Stomach smooth muscle (tissue), 2 donors: Measurements from ENCODE around the gene SEPTIN6.
"Not testable (repeated sequence)": the region's sequence is repeated elsewhere in the genome, so short reads cannot be mapped to it uniquely, and the experiment has no call there.

Source experiments
- H3K27ac ChIP-seq: one replicate; pipeline ENCODE4 v1.7.0; 2013; ENCODE audit warnings: mild to moderate bottlenecking, low read length, inconsistent platforms
- H3K27me3 ChIP-seq, 2 donors: one replicate each; pipeline ENCODE4 v1.7.0; 2013; ENCODE audit warnings: low read length in 2 of 2; ENCODE audit not compliant: insufficient read depth in 2 of 2, control insufficient read depth in 1 of 2
- H3K36me3 ChIP-seq, 2 donors: one replicate each; pipeline ENCODE4 v1.7.0; 2013; ENCODE audit warnings: low read length in 2 of 2; ENCODE audit not compliant: control insufficient read depth in 2 of 2, insufficient read depth in 2 of 2
- H3K4me1 ChIP-seq: one replicate; pipeline ENCODE4 v1.7.0; 2013; ENCODE audit warnings: low read length; ENCODE audit not compliant: control insufficient read depth, insufficient read depth
- H3K4me3 ChIP-seq, 2 donors: one replicate each; pipeline ENCODE4 v1.7.0; 2013; ENCODE audit warnings: low read length in 2 of 2
- H3K9ac ChIP-seq, 2 donors: one replicate each; pipeline ENCODE4 v1.7.0; 2013; ENCODE audit warnings: low read length in 2 of 2, mild to moderate bottlenecking in 1 of 2
- H3K9me3 ChIP-seq, 2 donors: one replicate each; pipeline ENCODE4 v1.7.0; 2013; ENCODE audit warnings: low read length in 2 of 2; ENCODE audit not compliant: control insufficient read depth in 2 of 2
- donor health status: healthy.
- donor health status: Pancreatic carcinoma.

The SEPTIN6 gene

DNA sequence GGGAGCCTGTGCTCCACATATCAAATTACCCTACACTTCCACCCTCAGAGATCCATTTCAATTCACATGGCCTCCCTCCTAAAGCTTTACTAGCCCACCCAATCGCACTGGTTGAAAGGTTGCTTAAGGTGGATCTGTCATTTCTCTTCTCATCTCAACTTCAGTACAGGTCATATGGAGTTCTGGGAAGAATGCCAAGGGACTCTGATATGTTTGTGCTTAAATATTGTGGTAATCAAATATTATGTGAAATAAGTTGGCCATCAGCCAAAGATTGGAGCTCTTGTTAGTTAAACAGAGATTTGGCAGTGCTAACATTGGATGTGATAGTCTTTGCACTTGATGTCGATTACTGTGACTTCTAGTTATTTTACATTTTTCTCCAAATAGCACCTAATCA is 20.5 kb downstream of the SEPTIN6 start:
- Histone ChIP-seq H3K36me3 (peaks cover 0 to 3% of the 10 kb centered on the region in 2 donors), H3K4me3 (no peak overlapping the region), H3K9ac (no peak overlapping the region), H3K4me1 (peaks cover 35% of the 10 kb centered on the region), H3K27me3 (peaks cover 0 to 2% of the 10 kb centered on the region in 2 donors), H3K27ac (no peak overlapping the region), H3K9me3 (no peaks in the 10 kb centered on the region)

DNA sequence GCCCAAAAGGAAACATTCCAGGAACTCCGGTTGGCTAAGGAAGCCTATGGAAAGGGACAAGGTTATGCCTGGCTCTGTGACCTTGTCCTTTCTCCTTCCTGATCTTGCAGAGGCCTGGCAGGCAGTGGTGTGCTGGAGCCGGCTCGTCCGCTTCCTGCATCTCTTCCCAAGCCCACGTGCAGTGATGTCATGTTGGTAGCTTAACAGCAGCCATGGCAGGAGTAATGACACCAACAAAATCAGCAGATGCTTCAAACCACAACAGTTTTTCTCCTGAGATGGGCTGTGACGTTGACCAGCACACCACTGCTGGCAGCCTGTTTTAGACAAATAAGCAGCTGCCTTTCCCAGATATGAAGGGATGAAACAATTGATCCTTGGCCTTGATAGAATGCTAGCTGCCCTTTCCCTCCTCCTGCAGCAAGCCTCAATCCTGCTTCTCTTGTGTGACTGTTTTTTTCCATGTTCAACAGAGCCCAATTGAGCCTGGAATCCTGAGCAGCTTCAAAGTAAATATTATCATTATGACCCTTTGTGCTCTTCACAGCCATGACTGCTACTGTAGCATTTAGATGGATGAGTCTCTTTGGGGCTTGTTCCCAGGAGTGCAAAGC is 23.4 kb downstream of the SEPTIN6 start:
- peaks cover 25% of the 10 kb centered on the region for H3K4me1 ChIP-seq
- peaks cover 0 to 2% of the 10 kb centered on the region in 2 donors for H3K36me3 ChIP-seq
- H3K9me3 ChIP-seq: no peaks in the 10 kb centered on the region
- peaks cover 0 to 6% of the 10 kb centered on the region in 2 donors for H3K27me3 ChIP-seq
- peak overlapping the region in 1 of 2 donors; percentile 8 for H3K4me3 ChIP-seq
- H3K27ac ChIP-seq: peak overlapping the region; percentile 79
- no peak overlapping the region for H3K9ac ChIP-seq

DNA sequence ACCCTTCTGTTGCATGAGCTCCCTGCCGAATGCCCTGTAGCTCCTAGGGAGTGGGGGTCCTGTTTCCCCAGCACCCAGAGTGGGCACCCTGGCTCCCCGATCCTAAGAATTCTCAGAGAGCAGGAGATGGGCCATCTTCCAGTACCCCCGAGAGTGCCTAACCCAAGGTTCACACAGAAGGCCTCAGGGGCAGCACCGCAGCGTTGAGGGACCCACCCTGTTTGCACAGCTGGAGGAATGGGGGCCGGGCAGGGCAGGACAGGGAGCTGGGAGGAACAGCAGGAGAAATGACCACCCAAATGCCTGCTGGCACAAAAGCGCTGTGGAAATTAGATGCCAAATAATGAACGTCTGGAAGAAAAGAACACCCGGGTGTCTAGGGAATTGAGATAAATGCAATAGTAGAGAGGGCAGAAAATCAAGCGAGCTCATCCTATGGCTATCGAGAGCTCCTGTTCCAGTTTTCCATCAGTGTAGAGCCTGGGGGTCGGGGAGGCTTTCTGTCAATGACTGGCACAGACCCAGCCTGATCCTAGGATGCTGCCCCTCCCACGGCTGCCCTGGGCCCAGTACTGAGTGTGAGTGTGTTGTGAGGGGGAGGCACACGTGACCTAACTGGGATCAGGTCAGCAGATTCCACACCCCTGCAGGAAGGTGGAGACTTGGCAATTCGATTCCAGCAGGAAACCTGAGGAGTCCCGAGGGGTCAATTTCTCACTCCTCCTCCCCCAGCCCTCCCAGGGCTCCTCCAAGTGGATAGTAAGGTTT is 25.7 kb downstream of the SEPTIN6 start:
- peaks cover 5 to 8% of the 10 kb centered on the region in 2 donors for H3K36me3 ChIP-seq
- H3K9me3 ChIP-seq: no peaks in the 10 kb centered on the region

DNA sequence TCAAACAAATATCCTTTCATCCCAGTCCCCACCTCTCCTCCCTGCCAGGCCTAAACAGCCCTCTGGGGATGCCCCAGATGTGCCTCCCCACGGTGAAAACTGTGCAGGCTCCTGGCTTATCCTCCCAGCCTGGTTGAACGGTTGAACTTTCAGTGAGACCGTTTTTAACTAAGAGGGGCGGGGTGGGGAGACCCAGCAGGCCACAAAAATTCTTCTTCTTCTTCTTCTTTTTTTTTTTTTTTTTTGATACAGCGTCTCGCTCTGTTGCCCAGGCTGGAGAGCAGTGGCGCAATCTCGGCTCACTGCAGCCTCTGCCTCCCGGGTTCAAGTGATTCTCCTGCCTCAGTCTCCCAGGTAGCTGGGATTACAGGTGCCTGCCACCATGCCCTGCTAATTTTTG is 28.1 kb downstream of the SEPTIN6 start:
- Histone ChIP-seq H3K4me1 (peaks cover 18% of the 10 kb centered on the region), H3K36me3 (peaks cover 5 to 12% of the 10 kb centered on the region in 2 donors)
- not testable (repeated sequence) for H3K9me3 ChIP-seq, H3K9ac ChIP-seq, H3K27me3 ChIP-seq, H3K4me3 ChIP-seq, H3K27ac ChIP-seq

More for the DNA sequence above, 25.7 kb downstream of the SEPTIN6 start:
- Histone ChIP-seq H3K4me1 (peaks cover 24% of the 10 kb centered on the region), H3K27ac (no peak overlapping the region), H3K27me3 (peaks cover 0 to 6% of the 10 kb centered on the region in 2 donors), H3K4me3 (no peak overlapping the region), H3K9ac (no peak overlapping the region)

DNA sequence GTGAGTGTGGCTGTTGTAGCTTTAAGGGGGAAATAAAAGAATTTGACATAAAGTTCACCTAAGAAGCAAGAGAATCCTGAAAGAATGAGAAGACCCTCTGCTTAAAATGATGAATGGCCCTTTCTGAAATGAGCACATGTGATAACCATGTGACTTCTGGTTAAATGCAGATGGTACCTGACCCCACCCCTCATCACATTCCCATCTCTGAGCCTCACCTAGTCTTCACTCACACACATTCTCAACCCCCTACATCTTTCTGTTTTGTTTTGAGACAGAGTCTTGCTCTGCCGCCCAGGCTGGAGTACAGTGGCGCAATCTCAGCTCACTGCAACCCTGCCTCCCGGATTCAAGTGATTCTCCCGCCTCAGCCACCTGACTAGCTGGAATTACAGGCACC is 31.5 kb downstream of the SEPTIN6 start:
- Histone ChIP-seq H3K4me3 (no peak overlapping the region), H3K27me3 (peaks cover 0 to 2% of the 10 kb centered on the region in 2 donors), H3K36me3 (peaks cover 5 to 12% of the 10 kb centered on the region in 2 donors), H3K9ac (no peak overlapping the region), H3K27ac (no peak overlapping the region), H3K9me3 (no peaks in the 10 kb centered on the region), H3K4me1 (peaks cover 1% of the 10 kb centered on the region)

DNA sequence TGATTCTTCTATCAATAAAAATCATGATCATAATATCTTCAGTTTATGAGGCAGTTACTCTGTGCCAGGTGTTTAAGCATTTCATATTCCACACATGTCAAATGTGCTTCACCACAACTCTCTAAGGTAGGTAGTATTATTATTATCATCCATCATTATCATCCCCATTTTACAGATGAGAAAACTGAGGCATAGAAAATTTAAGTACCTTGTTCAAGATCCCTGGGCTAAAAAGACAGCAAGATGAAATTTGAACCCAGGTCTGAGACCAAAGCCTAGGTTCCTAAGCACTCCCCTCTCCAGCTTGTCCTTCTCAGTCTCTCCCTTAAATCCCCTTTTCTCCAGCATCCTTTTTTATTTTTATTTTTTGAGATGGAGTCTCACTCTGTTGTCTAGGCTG is 33.4 kb downstream of the SEPTIN6 start:
- no peak overlapping the region for H3K4me3 ChIP-seq
- no peaks in the 10 kb centered on the region for H3K27me3 ChIP-seq
- H3K36me3 ChIP-seq: peaks cover 5 to 12% of the 10 kb centered on the region in 2 donors
- H3K4me1 ChIP-seq: peaks cover under 1% of the 10 kb centered on the region
- H3K9ac ChIP-seq: no peak overlapping the region
- H3K9me3 ChIP-seq: no peaks in the 10 kb centered on the region
- H3K27ac ChIP-seq: no peak overlapping the region

DNA sequence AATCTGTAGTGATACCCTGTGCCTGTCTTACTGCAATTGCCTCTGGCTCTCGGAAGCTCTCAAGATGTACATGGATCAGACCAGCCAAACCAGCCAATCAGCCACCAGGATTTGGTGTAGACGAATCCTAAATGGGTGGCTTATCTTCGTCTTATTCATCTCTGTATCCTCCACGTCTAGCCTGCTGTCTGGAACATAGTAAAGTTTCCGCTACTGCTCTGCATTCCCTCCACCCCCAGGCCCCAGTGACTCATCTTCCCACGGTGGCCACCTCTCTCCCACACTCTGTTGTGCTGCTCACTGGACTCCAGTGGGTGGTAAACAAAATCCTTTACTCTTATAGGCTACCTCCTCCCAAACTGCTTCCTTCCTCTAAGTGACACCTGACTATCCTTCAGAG is 37.8 kb downstream of the SEPTIN6 start:
- Histone ChIP-seq H3K9me3 (no peaks in the 10 kb centered on the region), H3K36me3 (peaks cover 1 to 3% of the 10 kb centered on the region in 2 donors), H3K9ac (peak overlapping the region in 1 of 2 donors; percentile 41), H3K27ac (no peak overlapping the region), H3K27me3 (no peaks in the 10 kb centered on the region), H3K4me3 (no peak overlapping the region), H3K4me1 (peaks cover 7% of the 10 kb centered on the region)

DNA sequence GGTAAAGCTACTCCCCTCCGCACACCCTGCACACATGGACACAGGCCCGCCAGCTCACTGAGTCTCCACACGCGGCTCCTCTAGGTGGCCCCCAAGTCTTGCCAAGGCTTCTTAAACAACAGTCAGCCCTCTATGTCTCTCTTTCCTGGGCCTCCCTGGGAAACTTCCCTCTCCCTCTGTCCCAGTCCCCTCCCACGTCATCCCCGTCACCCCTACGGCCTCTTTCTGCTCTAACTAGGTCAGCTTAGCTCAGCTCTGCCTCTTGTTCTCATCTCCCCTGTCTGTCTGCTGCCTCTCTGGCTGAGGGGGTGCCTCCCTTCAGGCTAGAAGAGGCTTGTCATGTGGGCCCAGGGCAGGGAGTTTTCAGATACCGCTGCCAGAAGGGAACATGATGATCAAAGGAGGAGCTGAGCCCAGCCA is 38.8 kb downstream of the SEPTIN6 start:
- Histone ChIP-seq H3K9me3 (no peaks in the 10 kb centered on the region), H3K4me3 (no peak overlapping the region), H3K27me3 (no peaks in the 10 kb centered on the region), H3K4me1 (peaks cover 7% of the 10 kb centered on the region), H3K27ac (peak overlapping the region; percentile 58), H3K9ac (peak overlapping the region in 1 of 2 donors; percentile 13), H3K36me3 (peaks cover 4 to 5% of the 10 kb centered on the region in 2 donors)

DNA sequence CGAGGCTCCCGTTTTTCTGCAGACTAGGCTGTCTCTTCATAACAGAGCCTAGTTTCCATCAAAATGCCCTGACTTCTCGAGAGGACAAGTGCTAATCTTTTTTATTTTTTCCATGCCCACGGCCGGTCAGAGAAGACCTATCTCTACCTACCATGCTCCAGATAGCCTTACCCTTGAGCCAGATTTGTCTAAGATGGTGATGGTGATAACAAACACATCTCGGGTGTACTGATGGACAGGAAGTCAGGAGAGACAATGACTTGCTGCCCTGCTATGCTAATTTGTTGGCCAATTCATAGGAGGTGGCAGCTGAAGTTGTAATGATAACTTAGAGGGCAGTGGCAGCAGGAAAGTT is 44.6 kb downstream of the SEPTIN6 start:
- Histone ChIP-seq H3K9me3 (no peaks in the 10 kb centered on the region), H3K4me1 (no peaks in the 10 kb centered on the region), H3K36me3 (peaks cover 11 to 12% of the 10 kb centered on the region in 2 donors), H3K27me3 (peaks cover 0 to 2% of the 10 kb centered on the region in 2 donors), H3K27ac (no peak overlapping the region), H3K9ac (no peak overlapping the region), H3K4me3 (no peak overlapping the region)

DNA sequence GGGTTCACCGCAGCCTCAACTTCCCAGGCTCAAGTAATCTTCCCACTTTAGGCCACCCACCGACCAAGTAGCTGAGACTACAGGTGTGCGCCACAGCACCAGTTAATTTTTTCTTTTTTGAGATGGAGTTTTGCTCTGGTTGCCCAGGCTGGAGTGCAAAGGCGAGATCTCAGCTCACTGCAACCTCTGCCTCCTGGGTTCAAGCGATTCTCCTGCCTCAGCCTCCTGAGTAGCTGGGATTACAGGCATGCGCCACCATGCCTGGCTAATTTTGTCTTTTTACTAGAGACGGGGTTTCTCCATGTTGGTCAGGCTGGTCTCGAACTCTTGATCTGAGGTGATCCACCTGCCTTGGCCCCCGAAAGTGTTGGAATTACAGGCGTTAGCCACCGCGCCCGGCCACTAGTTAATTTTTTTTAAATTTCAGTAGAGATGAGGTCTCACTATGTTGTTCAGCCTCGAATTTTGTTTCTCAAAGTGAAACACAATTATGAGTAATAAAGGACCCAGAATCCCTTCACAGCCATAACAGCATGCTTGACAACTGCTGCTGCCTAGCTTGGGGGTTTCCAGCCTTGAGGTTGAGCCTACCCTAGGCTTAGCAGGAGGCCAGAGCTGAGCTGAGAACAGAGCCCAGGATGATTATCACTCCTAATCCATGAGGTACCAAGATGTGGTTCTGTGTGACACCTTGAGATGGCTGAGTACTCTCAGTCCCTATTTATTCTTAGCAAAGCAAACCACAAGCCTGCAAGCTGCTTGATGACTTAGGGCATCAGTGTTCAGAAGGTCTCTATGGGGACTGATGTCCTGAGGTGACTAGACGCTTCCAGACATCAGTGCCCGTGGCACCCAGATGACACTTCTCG is 45.2 kb downstream of the SEPTIN6 start:
- Histone ChIP-seq H3K27ac (no peak overlapping the region), H3K9ac (no peak overlapping the region), H3K36me3 (peaks cover 11 to 12% of the 10 kb centered on the region in 2 donors)

More for the DNA sequence above, 45.2 kb downstream of the SEPTIN6 start:
- Histone ChIP-seq H3K9me3 (no peaks in the 10 kb centered on the region), H3K4me1 (no peaks in the 10 kb centered on the region), H3K27me3 (peaks cover 0 to 4% of the 10 kb centered on the region in 2 donors), H3K4me3 (no peak overlapping the region)
